KMS-11 (cell line): Measurements from ENCODE around the gene KIF6.

Experiments
- H2AFZ ChIP-seq: fragments of 200-600 bp; sonication (generic); 2 replicates; pipeline ENCODE4 v1.6.1; 2016; ENCODE audit warnings: antibody characterized with exemption, mixed run types, low read depth
- H3K27ac ChIP-seq: fragments of 200-600 bp; sonication (generic); 2 replicates; pipeline ENCODE4 v1.6.1; 2016; ENCODE audit warnings: mild to moderate bottlenecking, mixed run types
- H3K27me3 ChIP-seq: fragments of 200-600 bp; sonication (generic); 2 replicates; pipeline ENCODE4 v1.6.1; 2017; ENCODE audit warnings: mild to moderate bottlenecking, low read depth, mixed run types, moderate library complexity; ENCODE audit not compliant: insufficient read depth
- H3K36me3 ChIP-seq: fragments of 200-600 bp; sonication (generic); 2 replicates; pipeline ENCODE4 v1.6.1; 2017; ENCODE audit warnings: mild to moderate bottlenecking, mixed run types; ENCODE audit not compliant: insufficient read depth
- H3K4me1 ChIP-seq: fragments of 200-600 bp; sonication (generic); 2 replicates; pipeline ENCODE4 v1.6.1; 2016; ENCODE audit warnings: mild to moderate bottlenecking, low read depth, mixed run types; ENCODE audit not compliant: poor library complexity, severe bottlenecking
- H3K4me2 ChIP-seq: fragments of 200-600 bp; sonication (generic); 2 replicates; pipeline ENCODE4 v1.7.0; 2016; ENCODE audit warnings: mild to moderate bottlenecking, mixed run types
- H3K4me3 ChIP-seq: fragments of 200-600 bp; sonication (generic); IDR thresholded peaks from 2 replicates; pipeline ENCODE4 v1.6.1; 2017; ENCODE audit warnings: low read depth, low read length, mixed read lengths; ENCODE audit not compliant: insufficient read depth
- H3K79me2 ChIP-seq: fragments of 200-600 bp; sonication (generic); 2 replicates; pipeline ENCODE4 v1.6.1; 2016; ENCODE audit warnings: low read depth, mixed run types; ENCODE audit not compliant: insufficient read depth
- H3K9ac ChIP-seq: fragments of 200-600 bp; sonication (generic); 2 replicates; pipeline ENCODE4 v1.6.1; 2016; ENCODE audit warnings: mild to moderate bottlenecking, mixed run types
- H4K20me1 ChIP-seq: fragments of 200-600 bp; sonication (generic); 2 replicates; pipeline ENCODE4 v1.6.1; 2016; ENCODE audit warnings: mild to moderate bottlenecking, mixed run types; ENCODE audit not compliant: insufficient read depth
- TF ChIP-seq, protein P1 (sequence below): fragments of 200-600 bp; sonication (generic); conservative IDR thresholded peaks from 2 replicates; pipeline ENCODE4 v1.6.1; 2017; ENCODE audit warnings: low read depth, mild to moderate bottlenecking, antibody characterized with exemption, low read length, moderate library complexity, mixed read lengths

Gene KIF6

GRCh38 chr6:39449022-39449421 lies 276.2 kb downstream of the KIF6 start:
- Histone ChIP-seq H3K4me3 (no peak overlapping the region), H3K4me2 (no peak overlapping the region)
- TF ChIP-seq, protein P1, sequence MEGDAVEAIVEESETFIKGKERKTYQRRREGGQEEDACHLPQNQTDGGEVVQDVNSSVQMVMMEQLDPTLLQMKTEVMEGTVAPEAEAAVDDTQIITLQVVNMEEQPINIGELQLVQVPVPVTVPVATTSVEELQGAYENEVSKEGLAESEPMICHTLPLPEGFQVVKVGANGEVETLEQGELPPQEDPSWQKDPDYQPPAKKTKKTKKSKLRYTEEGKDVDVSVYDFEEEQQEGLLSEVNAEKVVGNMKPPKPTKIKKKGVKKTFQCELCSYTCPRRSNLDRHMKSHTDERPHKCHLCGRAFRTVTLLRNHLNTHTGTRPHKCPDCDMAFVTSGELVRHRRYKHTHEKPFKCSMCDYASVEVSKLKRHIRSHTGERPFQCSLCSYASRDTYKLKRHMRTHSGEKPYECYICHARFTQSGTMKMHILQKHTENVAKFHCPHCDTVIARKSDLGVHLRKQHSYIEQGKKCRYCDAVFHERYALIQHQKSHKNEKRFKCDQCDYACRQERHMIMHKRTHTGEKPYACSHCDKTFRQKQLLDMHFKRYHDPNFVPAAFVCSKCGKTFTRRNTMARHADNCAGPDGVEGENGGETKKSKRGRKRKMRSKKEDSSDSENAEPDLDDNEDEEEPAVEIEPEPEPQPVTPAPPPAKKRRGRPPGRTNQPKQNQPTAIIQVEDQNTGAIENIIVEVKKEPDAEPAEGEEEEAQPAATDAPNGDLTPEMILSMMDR: no peak

GRCh38 chr6:39446909-39447308 lies 278.3 kb downstream of the KIF6 start:
- Histone ChIP-seq H2AFZ (no peak overlapping the region), H4K20me1 (no peaks in the 10 kb centered on the region), H3K79me2 (no peaks in the 10 kb centered on the region), H3K4me3 (no peak overlapping the region), H3K4me1 (no peaks in the 10 kb centered on the region), H3K27me3 (no peaks in the 10 kb centered on the region), H3K27ac (no peak overlapping the region), H3K4me2 (no peak overlapping the region), H3K36me3 (no peaks in the 10 kb centered on the region), H3K9ac (no peak overlapping the region)
- TF ChIP-seq, protein P1: no peak

More at GRCh38 chr6:39449022-39449421, 276.2 kb downstream of the KIF6 start:
- H4K20me1 ChIP-seq: no peaks in the 10 kb centered on the region
- no peak overlapping the region for H3K9ac ChIP-seq
- no peaks in the 10 kb centered on the region for H3K27me3 ChIP-seq
- H3K36me3 ChIP-seq: no peaks in the 10 kb centered on the region
- no peaks in the 10 kb centered on the region for H3K79me2 ChIP-seq
- H3K27ac ChIP-seq: no peak overlapping the region
- no peak overlapping the region for H2AFZ ChIP-seq
- H3K4me1 ChIP-seq: no peaks in the 10 kb centered on the region

DNA sequence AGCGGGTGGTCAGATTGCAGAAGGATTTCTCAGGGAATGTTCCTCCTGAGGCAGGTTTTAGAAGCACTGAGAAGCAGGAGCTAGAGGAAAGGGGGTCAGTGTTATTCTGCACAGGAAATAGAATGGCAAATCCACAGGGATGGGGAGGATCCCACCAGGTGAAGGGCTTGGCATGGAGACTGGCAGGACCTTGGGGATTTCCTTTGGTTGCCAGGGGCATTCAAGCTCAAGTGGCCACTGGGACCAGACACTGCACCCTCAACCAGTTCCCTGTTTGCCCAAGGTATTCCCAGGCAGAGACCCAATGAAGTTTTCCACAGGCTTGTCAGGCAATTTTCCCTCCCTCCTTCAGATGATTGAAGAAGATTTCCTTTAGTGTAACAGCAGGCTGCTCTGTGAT lies 279.5 kb downstream of the KIF6 start:
- H3K27ac ChIP-seq: no peak overlapping the region
- no peak overlapping the region for H3K9ac ChIP-seq
- H3K4me2 ChIP-seq: no peak overlapping the region
- no peaks in the 10 kb centered on the region for H3K4me1 ChIP-seq
- H3K36me3 ChIP-seq: no peaks in the 10 kb centered on the region
- H3K79me2 ChIP-seq: no peaks in the 10 kb centered on the region
- TF ChIP-seq, protein P1: no peak
- no peaks in the 10 kb centered on the region for H4K20me1 ChIP-seq
- H3K27me3 ChIP-seq: no peaks in the 10 kb centered on the region
- H3K4me3 ChIP-seq: no peak overlapping the region
- H2AFZ ChIP-seq: no peak overlapping the region

DNA sequence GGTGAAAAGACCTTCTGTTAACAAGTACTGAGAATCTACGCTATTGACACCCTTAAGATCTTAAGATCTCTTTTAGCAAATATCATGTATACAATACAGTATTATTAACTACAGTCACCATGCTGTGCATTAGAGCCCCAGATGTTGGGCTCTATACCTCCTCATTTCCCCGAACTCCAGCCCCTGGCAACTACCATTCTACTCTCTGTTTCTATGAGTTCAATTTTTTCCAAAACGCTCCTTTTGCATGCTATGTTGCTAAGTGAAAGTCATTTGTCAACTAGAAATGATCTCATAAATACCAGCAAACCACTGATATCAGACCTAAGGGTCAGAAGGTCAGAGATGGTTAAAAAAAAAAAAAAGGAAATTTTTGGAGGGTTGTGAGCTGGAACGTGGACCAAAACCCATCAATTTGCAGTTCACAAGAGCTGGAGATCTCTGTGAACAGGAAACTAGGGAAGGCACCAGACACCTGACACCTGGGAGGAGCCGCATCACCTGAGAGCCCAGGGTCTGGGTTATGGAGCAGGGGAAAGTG lies 280.7 kb downstream of the KIF6 start:
- H3K4me2 ChIP-seq: no peak overlapping the region
- H3K4me3 ChIP-seq: no peak overlapping the region
- TF ChIP-seq, protein P1: no peak
- no peaks in the 10 kb centered on the region for H3K79me2 ChIP-seq
- H3K27ac ChIP-seq: no peak overlapping the region
- H3K4me1 ChIP-seq: no peaks in the 10 kb centered on the region
- H2AFZ ChIP-seq: no peak overlapping the region
- H4K20me1 ChIP-seq: no peaks in the 10 kb centered on the region
- no peaks in the 10 kb centered on the region for H3K27me3 ChIP-seq
- H3K9ac ChIP-seq: no peak overlapping the region
- no peaks in the 10 kb centered on the region for H3K36me3 ChIP-seq
